Islet precursor cell (in vitro differentiated cells): ENCODE data around the gene PGAP1.
"Not testable (repeated sequence)": the region's sequence is repeated elsewhere in the genome, so short reads cannot be mapped to it uniquely, and the experiment has no call there.

ENCODE experiments used
- DNase-seq: peaks from one replicate; pipeline ENCODE4 v3.0.0-alpha.2; 2018

Gene PGAP1

GRCh38 chr2:196941398-196942078, 15.0 kb upstream of the PGAP1 start:
- no peak for DNase-seq

GRCh38 chr2:196939371-196939770, 12.9 kb upstream of the PGAP1 start:
- peak; percentile 55 for DNase-seq

- DNase-seq: no peak
Observed at GRCh38 chr2:196935432-196935831, 8.9 kb upstream of the PGAP1 start.

- no peak for DNase-seq
Observed at GRCh38 chr2:196934672-196935071, 8.2 kb upstream of the PGAP1 start.

- no peak for DNase-seq
Observed at GRCh38 chr2:196931555-196931954, 5.0 kb upstream of the PGAP1 start.

- DNase-seq: peak; percentile 52
Observed at GRCh38 chr2:196927376-196928225, 1.1 kb upstream of the PGAP1 start.

GRCh38 chr2:196925768-196926561, 542 bp downstream of the PGAP1 start:
- DNase-seq: peak; percentile 67

GRCh38 chr2:196925051-196925767, 1.3 kb downstream of the PGAP1 start:
- no peak for DNase-seq

- no peak for DNase-seq
Observed at GRCh38 chr2:196924051-196924450, 2.5 kb downstream of the PGAP1 start.

- DNase-seq: no peak
Observed at GRCh38 chr2:196918927-196919326, 7.6 kb downstream of the PGAP1 start.

GRCh38 chr2:196917802-196918201, 8.7 kb downstream of the PGAP1 start:
- DNase-seq: no peak

- no peak for DNase-seq
Observed at GRCh38 chr2:196915507-196916189, 10.9 kb downstream of the PGAP1 start.

- DNase-seq: no peak
Observed at GRCh38 chr2:196914867-196915460, 11.5 kb downstream of the PGAP1 start.

GRCh38 chr2:196913691-196914090, 12.8 kb downstream of the PGAP1 start:
- no peak for DNase-seq

- not testable (repeated sequence) for DNase-seq
Observed at GRCh38 chr2:196905365-196905764, 21.1 kb downstream of the PGAP1 start.

GRCh38 chr2:196902828-196903227, 23.7 kb downstream of the PGAP1 start:
- DNase-seq: no peak

GRCh38 chr2:196900843-196901242, 25.7 kb downstream of the PGAP1 start:
- DNase-seq: no peak

GRCh38 chr2:196899976-196900375, 26.5 kb downstream of the PGAP1 start:
- DNase-seq: no peak

GRCh38 chr2:196891136-196891535, 35.4 kb downstream of the PGAP1 start:
- DNase-seq: no peak

GRCh38 chr2:196887431-196887830, 39.1 kb downstream of the PGAP1 start:
- DNase-seq: no peak

- no peak for DNase-seq
Observed at GRCh38 chr2:196884368-196884767, 42.1 kb downstream of the PGAP1 start.

GRCh38 chr2:196876364-196876763, 50.1 kb downstream of the PGAP1 start:
- DNase-seq: no peak
